ENCODE data around the gene RHBDD2.

GRCh38 chr7:75931680-75932079 is 52.8 kb downstream of the RHBDD2 start:
- TF ChIP-seq CTCF (IDR thresholded peaks at IDR 0.05; ENCODE audit: low read depth, low read length, missing input control) = no peak
- TF ChIP-seq FOXA1 (IDR thresholded peaks at IDR 0.05) = no peak

Measured in liver (tissue), 2 donors.